ENCODE results near the gene CIRBP. TPM values are rescaled to one million over a fixed set of nuclear protein-coding genes. Genes with fewer than 3 reads are reported as not detected.

Gene CIRBP
- total RNA-seq, 2 donors from 2014 or later, result 282 to 301 TPM

- Histone ChIP-seq H3K9ac (ENCODE audit: extremely low read depth, low read length, poor library complexity, severe bottlenecking) (no peak overlapping the region), H3K27ac (ENCODE audit: low read depth, low read length) (no peak overlapping the region), H3K9me3 (ENCODE audit: control insufficient read depth, low read length) (no peaks in the 10 kb centered on the region), H3K27me3 (ENCODE audit: control insufficient read depth, insufficient read depth, low read length, poor library complexity, severe bottlenecking) (no peaks in the 10 kb centered on the region), H3K36me3 (ENCODE audit: control insufficient read depth, insufficient read depth, low read length) (peaks cover 13% of the 10 kb centered on the region), H3K4me1 (ENCODE audit: control insufficient read depth, insufficient read depth, low read length) (no peaks in the 10 kb centered on the region), H3K4me3 (ENCODE audit: low read length) (no peak overlapping the region)
- WGBS, 2 experiments (ENCODE audit: insufficient coverage in 1 of 2, insufficient read length in 1 of 2), result 93 to 94% methylated on average over 23 to 29 of the region's 29 CpGs
- no peak for DNase-seq
- no peaks in the 10 kb centered on the region for H3K27me3 Mint-ChIP-seq (ENCODE audit: insufficient read depth)
- peaks cover 10% of the 10 kb centered on the region for H3K36me3 Mint-ChIP-seq (ENCODE audit: low read depth)
- no peak for TF ChIP-seq CTCF (conservative IDR thresholded peaks at IDR 0.05)
- H3K4me3 Mint-ChIP-seq, result no peak overlapping the region
- H3K4me1 Mint-ChIP-seq, result no peaks in the 10 kb centered on the region
- H3K27ac Mint-ChIP-seq, result no peak overlapping the region
- H3K9me3 Mint-ChIP-seq, result no peaks in the 10 kb centered on the region
These were observed 43.5 kb upstream of the CIRBP start for GRCh38 chr19:1225440-1226226.

GRCh38 chr19:1226227-1226518 is 43.0 kb upstream of the CIRBP start:
- Mint-ChIP-seq H3K36me3 (ENCODE audit: low read depth) (peaks cover 10% of the 10 kb centered on the region), H3K4me3 (no peak overlapping the region), H3K9me3 (no peaks in the 10 kb centered on the region), H3K4me1 (no peaks in the 10 kb centered on the region), H3K27ac (no peak overlapping the region), H3K27me3 (ENCODE audit: insufficient read depth) (no peaks in the 10 kb centered on the region)
- WGBS, 2 experiments (ENCODE audit: insufficient coverage in 1 of 2, insufficient read length in 1 of 2), result 94 to 97% methylated on average over 7 to 11 of the region's 11 CpGs
- Histone ChIP-seq H3K36me3 (ENCODE audit: control insufficient read depth, insufficient read depth, low read length) (peaks cover 7% of the 10 kb centered on the region), H3K4me1 (ENCODE audit: control insufficient read depth, insufficient read depth, low read length) (no peaks in the 10 kb centered on the region), H3K9ac (ENCODE audit: extremely low read depth, low read length, poor library complexity, severe bottlenecking) (no peak overlapping the region), H3K27ac (ENCODE audit: low read depth, low read length) (no peak overlapping the region), H3K9me3 (ENCODE audit: control insufficient read depth, low read length) (no peaks in the 10 kb centered on the region), H3K4me3 (ENCODE audit: low read length) (no peak overlapping the region), H3K27me3 (ENCODE audit: control insufficient read depth, insufficient read depth, low read length, poor library complexity, severe bottlenecking) (no peaks in the 10 kb centered on the region)
- no peak for DNase-seq
- no peak for TF ChIP-seq CTCF (conservative IDR thresholded peaks at IDR 0.05)

GRCh38 chr19:1226522-1227303 is 42.4 kb upstream of the CIRBP start:
- peaks cover 12% of the 10 kb centered on the region for H3K36me3 Mint-ChIP-seq (ENCODE audit: low read depth)
- no peaks in the 10 kb centered on the region for H3K4me1 Mint-ChIP-seq
- peak; percentile 66 for DNase-seq
- peaks cover 5% of the 10 kb centered on the region for H3K36me3 ChIP-seq (ENCODE audit: control insufficient read depth, insufficient read depth, low read length)
- no peak overlapping the region for H3K4me3 Mint-ChIP-seq
- H3K9ac ChIP-seq (ENCODE audit: extremely low read depth, low read length, poor library complexity, severe bottlenecking), result no peak overlapping the region
- no peak overlapping the region for H3K27ac Mint-ChIP-seq
- TF ChIP-seq CTCF (conservative IDR thresholded peaks at IDR 0.05), result peak; percentile 16
- whole genome bisulfite sequencing, 2 experiments (ENCODE audit: insufficient coverage in 1 of 2, insufficient read length in 1 of 2), result 97% methylated on average over 36 to 50 of the region's 50 CpGs
- no peak overlapping the region for H3K27ac ChIP-seq (ENCODE audit: low read depth, low read length)
- no peaks in the 10 kb centered on the region for H3K27me3 ChIP-seq (ENCODE audit: control insufficient read depth, insufficient read depth, low read length, poor library complexity, severe bottlenecking)
- no peak overlapping the region for H3K4me3 ChIP-seq (ENCODE audit: low read length)
- H3K4me1 ChIP-seq (ENCODE audit: control insufficient read depth, insufficient read depth, low read length), result no peaks in the 10 kb centered on the region
- no peaks in the 10 kb centered on the region for H3K9me3 ChIP-seq (ENCODE audit: control insufficient read depth, low read length)
- no peaks in the 10 kb centered on the region for H3K27me3 Mint-ChIP-seq (ENCODE audit: insufficient read depth)
- H3K9me3 Mint-ChIP-seq, result no peaks in the 10 kb centered on the region

Measured in endodermal cell (in vitro differentiated cells).